ENCODE measurements around the gene KLF9.

The KLF9 gene

DNA sequence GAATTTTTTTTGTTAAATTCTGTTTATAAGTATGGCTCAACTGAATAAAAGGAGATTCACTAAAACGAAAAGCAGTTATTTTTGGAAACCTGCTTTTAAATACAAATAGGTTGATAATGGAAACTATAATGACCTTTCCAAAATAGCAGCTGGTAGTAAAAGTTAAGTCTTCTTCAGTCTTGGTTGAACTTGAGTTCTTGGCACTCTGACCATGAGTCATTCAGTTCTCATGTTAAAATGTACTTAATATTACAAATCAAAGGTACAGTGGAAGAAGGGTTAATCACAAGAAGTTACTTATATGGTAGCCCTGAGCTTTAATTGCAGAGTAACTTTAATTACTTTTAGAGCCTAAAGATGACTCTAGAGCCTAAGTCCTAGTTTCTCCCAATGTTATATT, 62.1 kb downstream of the KLF9 start:
- DNase-seq, result no peak

DNA sequence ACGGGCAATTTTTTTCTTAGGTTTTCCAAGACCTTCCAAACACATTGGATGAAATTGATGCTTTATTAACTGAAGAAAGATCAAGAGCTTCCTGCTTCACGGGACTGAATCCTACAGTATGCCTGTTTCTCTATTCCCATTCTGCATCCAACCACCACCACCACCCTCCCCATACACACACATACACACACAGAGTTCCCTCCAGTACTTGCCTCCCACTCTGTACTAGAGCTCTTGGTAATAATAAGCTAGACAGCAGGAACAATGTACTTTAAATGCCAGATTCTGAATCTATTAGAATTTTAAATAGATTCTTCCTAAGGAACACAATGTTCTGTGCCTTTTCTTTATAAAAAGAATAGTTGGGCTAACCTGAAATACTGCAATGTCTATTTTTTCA, 67.4 kb downstream of the KLF9 start:
- no peak for DNase-seq

DNA sequence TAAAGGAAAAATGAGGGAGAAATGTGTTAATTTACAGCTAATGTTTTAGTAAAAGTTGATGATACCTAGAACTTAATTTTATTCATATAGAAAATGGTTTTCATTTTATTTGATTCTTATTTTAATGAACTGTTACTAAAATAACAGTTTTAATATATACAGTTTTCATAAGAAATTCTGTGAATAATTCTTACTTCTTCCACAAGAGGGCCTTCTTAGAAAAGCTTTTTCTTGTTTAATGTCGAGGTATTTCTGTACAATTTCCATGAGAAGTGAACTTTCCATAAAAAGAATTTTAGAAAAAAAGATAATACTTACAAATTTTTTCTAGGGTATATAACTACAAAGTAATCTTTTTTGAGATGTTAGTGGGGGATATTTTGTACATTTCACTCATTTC, 73.9 kb downstream of the KLF9 start:
- no peak for DNase-seq

Data from activated effector memory CD4-positive, alpha-beta T cell treated with anti-CD3 and anti-CD28 coated beads, Interleukin-2, amount 50 U/mL, for 16 hours (primary cell).